Activated CD4-positive, alpha-beta T cell treated with anti-CD3 and anti-CD28 coated beads, Interleukin-2, amount 50 U/mL, for 4 hours (primary cell): Measurements from ENCODE around the gene CXCL5.
"Not testable (repeated sequence)": the region's sequence is repeated elsewhere in the genome, so short reads cannot be mapped to it uniquely, and the experiment has no call there.

ENCODE experiments used
- DNase-seq, 2 experiments: peaks; one replicate each; pipeline ENCODE4 v3.0.0-alpha.2; 2020

Gene CXCL5

DNA sequence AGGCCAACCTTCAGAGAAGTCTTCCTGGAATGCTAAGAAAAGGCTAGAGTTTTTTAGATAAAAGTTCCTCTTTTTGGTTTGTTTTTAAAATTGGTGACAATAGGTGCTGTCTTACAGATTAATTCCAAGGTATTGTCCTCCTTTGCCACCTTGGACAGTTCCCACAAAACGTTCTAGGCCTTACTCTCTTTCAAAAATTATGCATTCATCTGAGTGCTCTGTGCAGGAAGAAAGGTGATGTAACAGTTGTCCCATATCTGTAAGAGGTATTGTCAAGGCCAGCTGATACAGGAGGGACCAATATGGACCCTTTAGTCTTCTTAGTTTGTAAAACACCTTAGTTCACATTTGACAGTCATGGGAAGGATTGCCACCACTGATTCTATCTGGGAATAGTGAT is 15.9 kb upstream of the CXCL5 start:
- DNase-seq = no peak

DNA sequence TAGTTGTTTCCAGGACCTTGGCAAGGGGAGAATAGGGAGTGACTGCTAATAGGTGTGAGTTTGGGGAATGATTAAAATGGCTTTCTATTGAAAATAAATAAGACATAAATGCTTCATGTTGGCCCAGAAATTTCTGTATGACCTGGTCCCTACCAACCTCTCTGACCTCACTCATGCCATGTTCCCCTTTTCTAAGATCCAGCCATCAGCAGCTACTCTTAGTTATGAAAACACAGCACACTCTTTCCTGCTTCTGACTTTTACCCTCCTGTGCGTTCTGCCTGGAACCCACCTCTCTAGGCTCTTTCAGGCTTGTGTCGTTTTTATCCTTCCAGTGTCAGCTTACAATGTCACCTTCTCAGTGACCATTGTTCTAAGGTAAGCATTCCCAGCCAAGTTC is 14.8 kb upstream of the CXCL5 start:
- DNase-seq = no peak

DNA sequence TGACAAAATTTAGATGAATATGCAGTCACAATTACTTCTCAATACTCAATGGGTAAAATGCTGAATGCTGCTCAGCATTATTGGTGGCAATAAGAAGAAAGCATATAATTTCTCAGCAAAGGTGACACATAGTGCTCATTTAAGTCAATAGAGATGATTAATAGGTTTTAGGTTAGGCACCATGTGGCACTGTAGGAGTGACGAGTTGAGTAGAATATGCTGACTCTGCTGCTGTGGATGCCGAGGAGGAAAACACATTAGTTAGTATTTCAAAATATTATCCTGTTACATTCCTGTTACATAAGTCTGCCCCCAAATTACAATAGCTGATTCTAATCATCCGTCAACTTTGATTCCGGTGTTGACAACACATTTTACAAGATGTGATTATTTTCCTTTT is 13.7 kb upstream of the CXCL5 start:
- DNase-seq = no peak

GRCh38 chr4:74009307-74009706 is 10.8 kb upstream of the CXCL5 start:
- no peak for DNase-seq

- no peak for DNase-seq
Measured at GRCh38 chr4:74006009-74006476, 7.6 kb upstream of the CXCL5 start.

DNA sequence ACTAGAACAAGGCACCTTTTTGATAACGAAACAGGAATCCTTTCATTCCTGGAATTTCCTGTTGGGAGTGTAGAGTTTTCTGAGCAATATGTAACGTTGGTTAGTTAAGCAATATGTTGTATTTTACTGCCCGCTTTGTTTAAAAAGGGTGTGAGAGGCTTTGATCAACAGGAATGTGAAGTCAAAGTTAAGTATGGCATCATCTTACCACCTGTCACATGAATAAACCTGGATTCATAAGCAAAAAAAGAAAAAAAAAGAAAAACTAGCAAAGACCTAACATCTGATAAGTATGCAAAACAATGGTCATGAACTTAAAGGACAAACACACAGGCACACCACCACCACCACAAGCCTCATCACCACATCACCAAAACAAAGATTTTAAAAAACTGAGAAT is 7.1 kb upstream of the CXCL5 start:
- DNase-seq = no peak

DNA sequence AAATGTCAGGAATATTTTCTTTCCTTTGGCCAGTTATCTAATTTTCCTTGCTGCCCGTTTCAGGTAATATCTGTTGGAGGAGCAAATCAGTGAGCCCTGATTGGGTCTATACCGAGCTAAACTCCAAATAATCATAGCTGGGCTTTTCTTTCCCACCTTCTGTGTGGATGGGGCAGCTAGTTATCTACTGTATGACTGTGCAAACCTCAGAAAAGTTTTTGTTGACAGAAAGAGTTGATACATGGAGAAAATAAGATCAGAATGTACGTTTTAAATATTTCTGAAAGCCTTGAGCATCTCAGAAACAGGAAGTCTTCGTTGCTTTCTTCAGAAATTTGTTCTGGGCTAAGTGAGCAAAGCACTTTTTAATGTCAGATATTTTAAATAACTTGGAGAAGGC is 6.2 kb upstream of the CXCL5 start:
- DNase-seq = no peak

DNA sequence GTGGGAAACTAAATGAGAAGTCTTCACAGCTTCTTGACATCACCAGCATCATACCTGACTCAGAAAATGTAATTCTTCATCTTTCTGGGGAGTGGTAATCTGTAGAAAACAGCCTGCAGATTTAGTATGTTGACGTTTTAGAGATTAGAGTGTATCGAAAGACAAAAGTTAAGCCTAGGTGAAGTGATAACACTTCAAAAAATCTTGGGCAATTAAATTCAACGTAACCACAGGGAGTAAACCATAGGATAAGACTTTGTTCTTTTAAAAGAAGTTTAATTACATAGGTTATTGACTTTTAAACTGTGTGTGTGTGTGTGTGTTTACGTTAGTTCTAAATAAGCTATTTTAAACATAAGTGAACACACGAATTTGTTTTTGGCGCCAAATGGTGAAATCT is 1.8 kb upstream of the CXCL5 start:
- DNase-seq = no peak

GRCh38 chr4:73992050-73992449 is 6.4 kb downstream of the CXCL5 start:
- no peak for DNase-seq

DNA sequence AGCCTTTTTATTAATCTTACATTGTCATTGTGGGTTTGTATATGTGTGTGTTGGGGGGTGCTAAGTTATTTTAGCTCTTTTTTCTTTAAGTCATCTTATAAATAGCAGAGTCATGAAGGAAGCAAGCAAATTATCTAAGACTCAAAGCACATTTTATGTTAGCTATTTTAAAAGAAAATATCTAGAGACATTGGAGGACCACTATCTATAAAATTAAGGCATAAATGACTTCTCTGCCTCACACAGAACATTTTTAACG is 6.8 kb downstream of the CXCL5 start:
- DNase-seq = no peak

DNA sequence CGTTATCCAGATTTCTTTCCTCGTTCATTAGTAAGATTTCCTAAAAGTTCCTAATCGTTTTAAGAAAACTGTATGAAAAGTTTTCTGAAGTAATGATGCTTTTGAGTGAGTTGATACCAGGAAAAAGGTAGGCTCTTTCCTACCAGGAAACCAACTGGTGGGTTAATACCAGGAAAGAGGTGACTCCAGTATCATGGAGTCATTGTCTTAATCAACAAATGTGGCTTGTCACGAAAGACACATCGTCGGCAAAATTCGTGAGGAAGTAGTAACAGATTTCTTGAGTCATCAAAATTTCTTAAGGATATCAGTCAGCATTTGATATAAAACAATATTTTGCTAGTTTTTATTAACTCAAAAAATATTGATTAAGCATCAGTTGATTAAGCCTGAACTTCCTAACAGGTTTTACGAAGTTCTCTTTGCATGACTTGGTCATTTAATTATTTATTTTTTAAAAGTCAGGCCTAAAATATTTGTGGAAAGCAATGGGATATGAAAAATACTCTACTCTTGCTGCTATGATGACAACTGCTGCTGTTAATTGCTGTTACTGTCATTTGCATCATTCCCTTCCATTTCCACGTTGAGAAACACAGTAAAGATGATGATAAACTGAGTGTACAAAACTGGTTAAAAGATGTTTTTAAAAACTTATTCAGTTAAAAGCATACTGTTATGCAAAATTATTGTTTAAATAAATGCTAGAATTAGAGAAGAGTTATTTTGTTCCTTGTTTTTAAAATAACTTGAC is 7.3 kb downstream of the CXCL5 start:
- DNase-seq = no peak

DNA sequence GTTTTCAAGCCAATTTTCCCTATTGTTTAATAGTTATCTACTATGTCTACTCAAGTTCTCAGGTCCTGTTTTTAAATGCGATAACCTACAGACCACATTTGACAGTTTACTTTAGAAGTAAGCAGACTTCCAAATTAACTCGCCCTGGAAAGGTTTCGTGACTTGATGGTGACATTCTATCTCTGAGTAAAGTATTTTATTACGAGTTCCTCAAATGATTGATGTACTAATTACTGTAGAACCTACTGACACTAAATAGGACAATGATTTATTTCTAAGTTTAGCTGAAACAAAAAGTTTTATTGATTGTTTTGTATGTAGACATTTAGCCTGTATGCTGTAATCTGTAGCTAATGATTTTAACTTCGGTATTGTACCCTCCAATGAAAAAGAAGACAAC is 8.5 kb downstream of the CXCL5 start:
- no peak for DNase-seq

DNA sequence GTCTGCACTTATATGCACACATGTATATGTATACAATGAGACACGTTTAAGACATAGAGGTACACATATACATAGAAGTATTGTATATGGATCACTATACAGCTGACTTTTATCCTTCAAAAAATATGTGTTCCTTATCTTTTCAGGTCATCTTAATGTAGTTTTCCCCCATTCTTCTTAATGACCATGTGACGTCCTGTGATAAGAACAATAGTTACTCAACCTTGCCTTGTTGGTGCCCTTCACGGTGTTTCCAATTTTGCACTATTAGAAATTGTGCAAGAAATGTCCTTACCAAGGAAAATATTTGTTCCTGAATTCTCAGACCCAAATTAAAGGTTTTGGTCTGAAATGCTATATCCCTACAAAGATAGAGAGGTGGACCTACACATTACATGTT is 9.4 kb downstream of the CXCL5 start:
- no peak for DNase-seq

DNA sequence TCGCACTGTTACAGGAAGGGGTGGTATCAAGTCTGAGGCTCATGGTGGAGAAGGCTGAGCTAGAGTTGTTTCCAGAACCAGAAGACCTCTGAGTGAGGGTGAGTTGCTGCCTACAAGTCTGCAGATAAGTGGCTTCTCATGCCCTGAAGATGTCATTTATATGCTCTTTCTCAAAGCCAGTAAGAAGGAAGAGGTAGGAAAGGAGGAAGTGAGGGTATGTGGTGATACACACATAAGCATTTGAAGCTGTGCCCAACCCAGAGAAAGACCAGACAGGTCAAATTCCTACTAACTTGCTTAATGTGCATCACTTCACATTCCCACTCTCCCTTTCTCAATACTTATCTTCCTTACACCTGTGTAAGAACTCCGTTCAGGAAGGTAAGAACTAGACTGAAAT is 10.4 kb downstream of the CXCL5 start, which contains the start of gene PPBP:
Gene PPBP, minus strand, starts transcription at position 130 of the 400 bp plus-strand sequence. Its CDS starts 87 bp downstream, at position 43.
- DNase-seq = no peak

- DNase-seq = no peak
Measured at GRCh38 chr4:73985528-73985852, 13.0 kb downstream of the CXCL5 start.

- no peak for DNase-seq
Measured at GRCh38 chr4:73984736-73985527, 13.5 kb downstream of the CXCL5 start.

DNA sequence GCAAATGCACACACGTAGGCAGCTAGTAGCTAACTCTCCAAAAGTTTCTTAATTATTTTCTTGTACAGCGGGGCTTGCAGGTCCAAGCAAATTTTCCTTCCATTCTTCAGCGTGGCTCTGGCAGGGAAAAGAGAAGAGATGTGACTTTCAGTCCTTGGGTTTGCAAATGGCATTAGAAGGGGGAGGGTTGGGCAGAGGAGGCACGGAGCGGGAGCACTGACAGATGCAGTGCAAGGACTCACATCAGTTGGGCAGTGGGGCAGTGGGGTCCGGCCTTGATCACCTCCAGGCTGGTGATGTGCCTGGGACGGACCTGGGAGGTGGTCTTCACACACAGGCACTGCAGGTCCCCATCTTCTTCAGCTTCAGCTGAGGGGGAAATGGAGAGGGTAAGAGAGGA is 17.3 kb downstream of the CXCL5 start:
- not testable (repeated sequence) for DNase-seq

- no peak for DNase-seq
Measured at GRCh38 chr4:73979407-73979957, 19.0 kb downstream of the CXCL5 start.

GRCh38 chr4:73978886-73979285 is 19.6 kb downstream of the CXCL5 start:
- DNase-seq = no peak

GRCh38 chr4:73976716-73977115 is 21.8 kb downstream of the CXCL5 start:
- DNase-seq = no peak

GRCh38 chr4:73976217-73976616 is 22.3 kb downstream of the CXCL5 start:
- no peak for DNase-seq

DNA sequence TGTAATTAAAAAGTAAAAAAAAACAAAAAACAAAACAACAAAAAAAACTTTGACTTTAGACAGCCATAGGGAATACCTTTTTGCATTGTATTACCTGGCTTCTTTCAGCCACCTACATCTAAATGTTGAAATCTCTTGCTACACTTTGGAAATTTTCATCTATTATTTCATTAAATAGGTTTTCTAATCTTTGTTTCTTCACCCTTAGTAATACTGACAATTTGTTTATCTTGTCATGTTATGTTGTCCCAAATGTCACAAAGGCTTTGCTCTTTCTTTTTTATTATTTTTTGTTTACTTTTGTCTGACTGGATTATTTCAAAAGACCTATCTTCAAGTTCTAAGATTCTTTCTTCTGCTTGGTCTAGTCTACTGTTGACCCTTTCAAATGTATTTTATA is 24.1 kb downstream of the CXCL5 start:
- DNase-seq = no peak

DNA sequence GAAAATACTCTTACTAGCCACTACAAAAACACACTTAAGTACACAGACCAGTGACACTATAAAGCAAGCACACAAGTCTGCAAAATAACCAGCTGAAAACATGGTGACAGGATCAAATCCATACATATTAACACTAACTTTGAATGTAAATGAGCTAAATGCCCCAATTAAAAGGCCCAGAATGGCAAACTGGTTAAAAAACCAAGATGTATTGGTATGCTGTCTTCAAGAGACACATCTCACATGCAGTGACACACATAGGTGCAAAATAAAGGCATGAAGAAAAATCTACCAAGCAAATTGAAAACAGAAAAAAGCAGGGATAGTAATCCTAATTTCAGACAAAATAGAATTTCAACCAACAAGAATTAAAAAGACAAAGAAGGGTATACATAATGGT is 27.5 kb downstream of the CXCL5 start:
- DNase-seq = no peak

GRCh38 chr4:73970011-73970410 is 28.5 kb downstream of the CXCL5 start:
- no peak for DNase-seq

DNA sequence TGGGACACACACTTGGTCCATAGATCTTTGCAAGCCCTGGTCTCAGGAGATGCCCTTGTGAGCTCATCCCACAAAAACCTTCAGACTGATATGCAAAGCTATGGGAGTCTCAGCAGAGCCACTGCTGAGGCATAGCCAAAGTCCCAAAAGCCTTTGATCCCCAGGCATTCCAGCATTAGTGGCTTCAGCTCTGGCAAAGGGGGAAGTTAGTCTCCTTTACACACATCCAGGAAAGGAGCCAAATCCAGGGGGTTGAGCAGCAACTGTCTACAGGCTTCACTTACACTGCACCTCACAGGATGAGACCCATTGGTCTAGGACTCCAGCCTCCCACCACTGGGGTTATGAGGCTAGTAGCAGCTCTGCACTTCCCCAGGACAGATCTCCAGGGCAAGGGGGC is 30.6 kb downstream of the CXCL5 start:
- no peak for DNase-seq
